GM10266 (cell line): ENCODE results near the gene ITGB6.

ENCODE experiments used
- DNase-seq: peaks from one replicate; pipeline ENCODE4 v3.0.0; 2012; ENCODE audit errors: extremely low spot score
- CTCF ChIP-seq: IDR thresholded peaks from 2 replicates; pipeline ENCODE4 v1.5.1; 2012; ENCODE audit warnings: mild to moderate bottlenecking, low read depth; ENCODE audit not compliant: control insufficient read depth, insufficient read depth; ENCODE audit errors: missing control alignments

The ITGB6 gene

GRCh38 chr2:160054984-160055725, 144.9 kb downstream of the ITGB6 start:
- no peak for DNase-seq
- no peak for TF ChIP-seq CTCF

- no peak for DNase-seq
- TF ChIP-seq CTCF, result no peak
Observed at GRCh38 chr2:160053946-160054345, 146.1 kb downstream of the ITGB6 start.

- DNase-seq, result no peak
- TF ChIP-seq CTCF, result no peak
Observed at GRCh38 chr2:160052531-160052930, 147.5 kb downstream of the ITGB6 start.

- no peak for TF ChIP-seq CTCF
- DNase-seq, result no peak
Observed at GRCh38 chr2:160051371-160051800, 148.7 kb downstream of the ITGB6 start.

GRCh38 chr2:160050147-160050546, 149.9 kb downstream of the ITGB6 start:
- no peak for DNase-seq
- no peak for TF ChIP-seq CTCF
